HepG2 (cell line): ENCODE data around the gene SERPINI1. TPM values are rescaled to one million over a fixed set of nuclear protein-coding genes. Genes with fewer than 3 reads are reported as not detected.
A peak's percentile ranks its signal among the peaks of the same experiment; 100 is the strongest.

Experiments
- AHDC1 ChIP-seq: sonication (generic); formaldehyde crosslinking; IDR thresholded peaks from 2 replicates; pipeline ENCODE4 v1.5.1; 2020; ENCODE audit warnings: mild to moderate bottlenecking, missing genetic modification reagents, borderline replicate concordance
- HNRNPH1 ChIP-seq: fragments of 200-400 bp; formaldehyde crosslinking; optimal IDR thresholded peaks from 2 replicates; pipeline ENCODE3; 2017; ENCODE audit warnings: mild to moderate bottlenecking, low read depth, low read length
- KLF12 ChIP-seq: sonication (generic); formaldehyde crosslinking; IDR thresholded peaks from 2 replicates; pipeline ENCODE4 v1.4.0; 2020; ENCODE audit warnings: missing genetic modification reagents, borderline replicate concordance
- MED1 ChIP-seq: sonication (generic); formaldehyde crosslinking; IDR thresholded peaks from 2 replicates; pipeline ENCODE4 v1.4.0; 2020; ENCODE audit warnings: missing genetic modification reagents
- PITX1 ChIP-seq: sonication (generic); formaldehyde crosslinking; IDR thresholded peaks from 2 replicates; pipeline ENCODE4 v1.5.1; 2020; ENCODE audit warnings: mild to moderate bottlenecking, missing genetic modification reagents
- POGZ ChIP-seq: sonication (generic); formaldehyde crosslinking; IDR thresholded peaks from 2 replicates; pipeline ENCODE4 v1.4.0; 2020; ENCODE audit warnings: mild to moderate bottlenecking, missing genetic modification reagents
- ZNF138 ChIP-seq: sonication (generic); formaldehyde crosslinking; IDR thresholded peaks from 2 replicates; pipeline ENCODE4 v1.5.0; 2020; ENCODE audit warnings: mild to moderate bottlenecking, low read depth, missing genetic modification reagents
- ZNF878 ChIP-seq: sonication (generic); formaldehyde crosslinking; IDR thresholded peaks from 2 replicates; pipeline ENCODE4 v1.8.1; 2023; ENCODE audit warnings: mild to moderate bottlenecking, missing genetic modification reagents, moderate library complexity
- polyA plus RNA-seq, 8 experiments: library from polyadenylated mRNA; depleted of rRNA in 3 of 8; stranded (reverse) in 7 of 8; unstranded in 1 of 8; fragments of >200 nt; fragmentation: Illumina TruSeq in 4 of 8; extraction: Trizol in 4 of 8; gene quantifications; 2 replicates each; pipeline versions ENCODE4 v1.2.1 to v1.2.3, GENCODE V29; 2011 to 2016; ENCODE audit warnings: low read depth in 4 of 8, missing spikeins in 1 of 8, mixed read lengths in 1 of 8; ENCODE audit not compliant: insufficient read depth in 1 of 8
- total RNA-seq, 5 experiments: library from RNA; depleted of rRNA; stranded (reverse); fragments of >200 nt; fragmentation: Illumina TruSeq; extraction: Trizol; gene quantifications; 2 replicates each; pipeline ENCODE4 v1.2.3, GENCODE V29; 2016; ENCODE audit warnings: low read depth in 1 of 5
- TF ChIP-seq, protein P1 (sequence below), 2 experiments: sonication (generic) in 1 of 2; formaldehyde crosslinking in 1 of 2; IDR thresholded peaks; 2 replicates each; pipeline versions ENCODE4 v1.4.0 to v1.6.1; 2018 to 2020; ENCODE audit warnings: missing genetic modification reagents in 2 of 2, borderline replicate concordance in 1 of 2, low read depth in 1 of 2, mild to moderate bottlenecking in 1 of 2, missing biosample characterization in 1 of 2
- TF ChIP-seq, protein P2 (sequence below): sonication (generic); formaldehyde crosslinking; IDR thresholded peaks from 2 replicates; pipeline ENCODE4 v1.8.0; 2022; ENCODE audit warnings: mild to moderate bottlenecking, missing genetic modification reagents; ENCODE audit not compliant: insufficient replicate concordance
- TF ChIP-seq, protein P3 (sequence below): sonication (generic); formaldehyde crosslinking; IDR thresholded peaks from 2 replicates; pipeline ENCODE4 v1.9.0; 2021; ENCODE audit warnings: missing genetic modification reagents, borderline replicate concordance
- TF ChIP-seq, protein P4 (sequence below): sonication (generic); formaldehyde crosslinking; IDR thresholded peaks from 2 replicates; pipeline ENCODE4 v1.5.0; 2020; ENCODE audit warnings: missing genetic modification reagents
- TF ChIP-seq, protein P5 (sequence below): sonication (generic); formaldehyde crosslinking; IDR thresholded peaks from 2 replicates; pipeline ENCODE4 v1.5.0; 2020; ENCODE audit warnings: mild to moderate bottlenecking, missing genetic modification reagents

SERPINI1 gene
- total and polyA plus RNA-seq, 2 of the 13 experiments (the other 11 are each of a cell fraction or from before 2014, with no cell fraction given) = 14.7 to 58.0 TPM

- TF ChIP-seq, protein P1, sequence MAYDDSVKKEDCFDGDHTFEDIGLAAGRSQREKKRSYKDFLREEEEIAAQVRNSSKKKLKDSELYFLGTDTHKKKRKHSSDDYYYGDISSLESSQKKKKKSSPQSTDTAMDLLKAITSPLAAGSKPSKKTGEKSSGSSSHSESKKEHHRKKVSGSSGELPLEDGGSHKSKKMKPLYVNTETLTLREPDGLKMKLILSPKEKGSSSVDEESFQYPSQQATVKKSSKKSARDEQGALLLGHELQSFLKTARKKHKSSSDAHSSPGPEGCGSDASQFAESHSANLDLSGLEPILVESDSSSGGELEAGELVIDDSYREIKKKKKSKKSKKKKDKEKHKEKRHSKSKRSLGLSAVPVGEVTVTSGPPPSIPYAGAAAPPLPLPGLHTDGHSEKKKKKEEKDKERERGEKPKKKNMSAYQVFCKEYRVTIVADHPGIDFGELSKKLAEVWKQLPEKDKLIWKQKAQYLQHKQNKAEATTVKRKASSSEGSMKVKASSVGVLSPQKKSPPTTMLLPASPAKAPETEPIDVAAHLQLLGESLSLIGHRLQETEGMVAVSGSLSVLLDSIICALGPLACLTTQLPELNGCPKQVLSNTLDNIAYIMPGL (CRISPR knock-in tag; IDR thresholded peaks at IDR 0.05; ENCODE audit: borderline replicate concordance in 1 of 2, low read depth in 1 of 2) = no peak
- TF ChIP-seq AHDC1 (peak; percentile 78; the same call in 1 of the 2 replicates), ZNF878 (CRISPR knock-in tag) (no peak), PITX1 (CRISPR knock-in tag) (no peak), HNRNPH1 (no peak), POGZ (CRISPR knock-in tag) (peak; percentile 40; the same call in 1 of the 2 replicates), ZNF138 (no peak), KLF12 (no peak), MED1 (CRISPR knock-in tag) (peak; percentile 37; the same call in 1 of the 2 replicates)
- TF ChIP-seq, protein P2, sequence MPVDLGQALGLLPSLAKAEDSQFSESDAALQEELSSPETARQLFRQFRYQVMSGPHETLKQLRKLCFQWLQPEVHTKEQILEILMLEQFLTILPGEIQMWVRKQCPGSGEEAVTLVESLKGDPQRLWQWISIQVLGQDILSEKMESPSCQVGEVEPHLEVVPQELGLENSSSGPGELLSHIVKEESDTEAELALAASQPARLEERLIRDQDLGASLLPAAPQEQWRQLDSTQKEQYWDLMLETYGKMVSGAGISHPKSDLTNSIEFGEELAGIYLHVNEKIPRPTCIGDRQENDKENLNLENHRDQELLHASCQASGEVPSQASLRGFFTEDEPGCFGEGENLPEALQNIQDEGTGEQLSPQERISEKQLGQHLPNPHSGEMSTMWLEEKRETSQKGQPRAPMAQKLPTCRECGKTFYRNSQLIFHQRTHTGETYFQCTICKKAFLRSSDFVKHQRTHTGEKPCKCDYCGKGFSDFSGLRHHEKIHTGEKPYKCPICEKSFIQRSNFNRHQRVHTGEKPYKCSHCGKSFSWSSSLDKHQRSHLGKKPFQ (CRISPR knock-in tag) = no peak
- TF ChIP-seq, protein P3, sequence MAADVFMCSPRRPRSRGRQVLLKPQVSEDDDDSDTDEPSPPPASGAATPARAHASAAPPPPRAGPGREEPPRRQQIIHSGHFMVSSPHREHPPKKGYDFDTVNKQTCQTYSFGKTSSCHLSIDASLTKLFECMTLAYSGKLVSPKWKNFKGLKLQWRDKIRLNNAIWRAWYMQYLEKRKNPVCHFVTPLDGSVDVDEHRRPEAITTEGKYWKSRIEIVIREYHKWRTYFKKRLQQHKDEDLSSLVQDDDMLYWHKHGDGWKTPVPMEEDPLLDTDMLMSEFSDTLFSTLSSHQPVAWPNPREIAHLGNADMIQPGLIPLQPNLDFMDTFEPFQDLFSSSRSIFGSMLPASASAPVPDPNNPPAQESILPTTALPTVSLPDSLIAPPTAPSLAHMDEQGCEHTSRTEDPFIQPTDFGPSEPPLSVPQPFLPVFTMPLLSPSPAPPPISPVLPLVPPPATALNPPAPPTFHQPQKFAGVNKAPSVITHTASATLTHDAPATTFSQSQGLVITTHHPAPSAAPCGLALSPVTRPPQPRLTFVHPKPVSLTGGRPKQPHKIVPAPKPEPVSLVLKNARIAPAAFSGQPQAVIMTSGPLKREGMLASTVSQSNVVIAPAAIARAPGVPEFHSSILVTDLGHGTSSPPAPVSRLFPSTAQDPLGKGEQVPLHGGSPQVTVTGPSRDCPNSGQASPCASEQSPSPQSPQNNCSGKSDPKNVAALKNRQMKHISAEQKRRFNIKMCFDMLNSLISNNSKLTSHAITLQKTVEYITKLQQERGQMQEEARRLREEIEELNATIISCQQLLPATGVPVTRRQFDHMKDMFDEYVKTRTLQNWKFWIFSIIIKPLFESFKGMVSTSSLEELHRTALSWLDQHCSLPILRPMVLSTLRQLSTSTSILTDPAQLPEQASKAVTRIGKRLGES (CRISPR knock-in tag) = no peak
- TF ChIP-seq, protein P4, sequence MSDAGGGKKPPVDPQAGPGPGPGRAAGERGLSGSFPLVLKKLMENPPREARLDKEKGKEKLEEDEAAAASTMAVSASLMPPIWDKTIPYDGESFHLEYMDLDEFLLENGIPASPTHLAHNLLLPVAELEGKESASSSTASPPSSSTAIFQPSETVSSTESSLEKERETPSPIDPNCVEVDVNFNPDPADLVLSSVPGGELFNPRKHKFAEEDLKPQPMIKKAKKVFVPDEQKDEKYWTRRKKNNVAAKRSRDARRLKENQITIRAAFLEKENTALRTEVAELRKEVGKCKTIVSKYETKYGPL (CRISPR knock-in tag) = no peak
- TF ChIP-seq, protein P5, sequence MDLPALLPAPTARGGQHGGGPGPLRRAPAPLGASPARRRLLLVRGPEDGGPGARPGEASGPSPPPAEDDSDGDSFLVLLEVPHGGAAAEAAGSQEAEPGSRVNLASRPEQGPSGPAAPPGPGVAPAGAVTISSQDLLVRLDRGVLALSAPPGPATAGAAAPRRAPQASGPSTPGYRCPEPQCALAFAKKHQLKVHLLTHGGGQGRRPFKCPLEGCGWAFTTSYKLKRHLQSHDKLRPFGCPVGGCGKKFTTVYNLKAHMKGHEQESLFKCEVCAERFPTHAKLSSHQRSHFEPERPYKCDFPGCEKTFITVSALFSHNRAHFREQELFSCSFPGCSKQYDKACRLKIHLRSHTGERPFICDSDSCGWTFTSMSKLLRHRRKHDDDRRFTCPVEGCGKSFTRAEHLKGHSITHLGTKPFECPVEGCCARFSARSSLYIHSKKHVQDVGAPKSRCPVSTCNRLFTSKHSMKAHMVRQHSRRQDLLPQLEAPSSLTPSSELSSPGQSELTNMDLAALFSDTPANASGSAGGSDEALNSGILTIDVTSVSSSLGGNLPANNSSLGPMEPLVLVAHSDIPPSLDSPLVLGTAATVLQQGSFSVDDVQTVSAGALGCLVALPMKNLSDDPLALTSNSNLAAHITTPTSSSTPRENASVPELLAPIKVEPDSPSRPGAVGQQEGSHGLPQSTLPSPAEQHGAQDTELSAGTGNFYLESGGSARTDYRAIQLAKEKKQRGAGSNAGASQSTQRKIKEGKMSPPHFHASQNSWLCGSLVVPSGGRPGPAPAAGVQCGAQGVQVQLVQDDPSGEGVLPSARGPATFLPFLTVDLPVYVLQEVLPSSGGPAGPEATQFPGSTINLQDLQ (CRISPR knock-in tag) = no peak
These were observed 18.6 kb upstream of the SERPINI1 start (continued) for GRCh38 chr3:167716920-167717319.
